ENCODE data around the gene BTBD17.
"Not testable (repeated sequence)": the region's sequence is repeated elsewhere in the genome, so short reads cannot be mapped to it uniquely, and the experiment has no call there.

BTBD17 gene

GRCh38 chr17:74361230-74362068, at the start of gene BTBD17:
BTBD17 (minus strand) TSS chr17:74361868; CDS start chr17:74361819, 49 bp downstream.
- no peak within 1 kb of the TSS for H3K4me3 ChIP-seq (ENCODE audit: low read length)
- no peak for DNase-seq (ENCODE audit: low read depth)
- peak; percentile 36 for TF ChIP-seq CTCF (conservative IDR thresholded peaks at IDR 0.05; ENCODE audit: low read length)

DNA sequence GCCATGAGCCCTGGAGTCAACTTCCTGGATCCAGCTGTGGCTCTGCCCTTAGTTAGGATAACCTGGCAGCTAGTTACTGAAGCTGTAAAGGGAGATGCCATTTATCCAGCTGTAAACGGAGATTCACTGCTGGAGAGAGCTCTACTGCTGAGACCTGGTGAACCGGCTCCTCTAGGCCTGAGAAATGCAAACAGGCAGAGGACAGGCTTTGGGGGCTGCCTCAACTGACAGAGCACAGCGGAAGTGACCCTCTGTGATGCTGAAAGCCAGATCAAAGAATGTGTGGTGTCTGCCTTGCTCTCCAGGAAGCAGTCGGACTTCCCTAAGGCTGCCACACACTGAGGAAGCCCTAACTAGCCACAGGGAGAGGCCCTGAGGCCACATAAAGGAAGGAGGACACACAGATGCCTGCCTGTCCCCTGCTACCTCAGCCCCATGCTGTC, 48.4 kb upstream of the BTBD17 start:
- no peak overlapping the region for H3K4me3 ChIP-seq (ENCODE audit: low read length)
- no peak for TF ChIP-seq CTCF (conservative IDR thresholded peaks at IDR 0.05; ENCODE audit: low read length)

DNA sequence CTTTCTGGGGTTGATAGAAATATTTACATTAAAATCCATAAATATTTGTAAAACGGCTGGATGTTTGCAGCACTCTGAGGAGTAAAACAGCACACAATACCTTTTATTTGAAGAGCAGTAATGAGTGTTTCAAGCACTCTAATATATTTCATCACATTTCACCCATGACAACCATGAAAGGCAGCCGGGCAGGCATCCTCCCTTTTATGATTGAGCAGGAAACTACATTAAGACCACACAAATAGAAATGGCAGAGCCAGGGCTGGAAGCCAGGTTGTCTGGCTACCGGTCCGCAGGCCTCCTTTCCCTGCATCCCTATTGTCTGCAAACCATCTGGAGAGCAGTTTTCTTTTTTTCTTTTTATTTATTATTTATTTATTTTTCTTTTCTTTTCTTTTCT, 47.1 kb upstream of the BTBD17 start:
- no peak for DNase-seq (ENCODE audit: low read depth)
- no peak overlapping the region for H3K4me3 ChIP-seq (ENCODE audit: low read length)
- no peak for TF ChIP-seq CTCF (conservative IDR thresholded peaks at IDR 0.05; ENCODE audit: low read length)

More for the DNA sequence above, 48.4 kb upstream of the BTBD17 start:
- DNase-seq (ENCODE audit: low read depth) = no peak

DNA sequence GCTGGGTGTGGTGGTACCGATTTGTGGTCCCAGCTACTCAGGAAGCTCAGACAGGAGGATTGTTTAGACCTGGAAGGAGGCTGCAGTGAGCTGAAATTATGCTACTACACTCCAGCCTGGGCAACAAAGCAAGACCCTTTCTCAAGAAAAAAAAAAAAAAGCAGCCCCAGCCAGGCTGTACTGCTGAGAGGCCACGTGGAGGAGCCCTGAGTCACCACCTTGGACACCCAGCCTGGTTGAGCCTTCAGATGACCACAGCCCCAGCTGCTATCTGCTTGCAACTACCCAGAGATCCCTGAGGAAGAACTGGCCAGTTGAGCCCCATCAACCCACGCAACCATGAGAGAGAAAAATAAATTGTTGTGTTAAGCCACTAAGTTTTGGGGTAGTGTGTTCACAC, 46.6 kb upstream of the BTBD17 start:
- DNase-seq (ENCODE audit: low read depth) = peak; percentile 6
- H3K4me3 ChIP-seq (ENCODE audit: low read length) = no peak overlapping the region
- TF ChIP-seq CTCF (conservative IDR thresholded peaks at IDR 0.05; ENCODE audit: low read length) = no peak

- DNase-seq (ENCODE audit: low read depth) = no peak
- no peak for TF ChIP-seq CTCF (conservative IDR thresholded peaks at IDR 0.05; ENCODE audit: low read length)
- no peak overlapping the region for H3K4me3 ChIP-seq (ENCODE audit: low read length)
Measured at GRCh38 chr17:74407384-74407783, 45.7 kb upstream of the BTBD17 start.

DNA sequence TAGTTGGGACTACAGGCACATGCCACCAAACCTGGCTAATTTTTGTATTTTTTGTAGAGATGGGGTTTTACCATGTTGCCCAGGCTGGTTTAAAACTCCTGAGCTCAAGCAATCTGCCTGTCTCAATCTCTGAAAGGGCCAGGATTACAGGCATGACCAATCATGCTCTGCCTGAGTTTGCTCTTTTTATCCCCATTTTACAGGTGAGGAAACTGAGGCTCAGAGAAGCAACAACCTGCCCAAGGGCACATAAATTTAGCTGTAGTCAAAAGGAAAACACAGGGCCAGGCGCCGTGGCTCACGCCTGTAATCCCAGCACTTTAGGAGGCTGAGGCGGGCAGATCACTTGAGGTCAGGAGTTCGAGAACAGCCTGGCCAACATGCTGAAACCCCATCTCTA, 43.6 kb upstream of the BTBD17 start:
- H3K4me3 ChIP-seq (ENCODE audit: low read length); DNase-seq (ENCODE audit: low read depth): not testable (repeated sequence)

GRCh38 chr17:74404789-74405188, 43.1 kb upstream of the BTBD17 start:
- no peak for DNase-seq (ENCODE audit: low read depth)
- no peak overlapping the region for H3K4me3 ChIP-seq (ENCODE audit: low read length)
- TF ChIP-seq CTCF (conservative IDR thresholded peaks at IDR 0.05; ENCODE audit: low read length) = no peak

Measured in AG10803 (cell line).